ENCODE data around the gene SRGAP3. TPM values are rescaled to one million over a fixed set of nuclear protein-coding genes. Genes with fewer than 3 reads are reported as not detected.
"Not testable (repeated sequence)": the region's sequence is repeated elsewhere in the genome, so short reads cannot be mapped to it uniquely, and the experiment has no call there.

The SRGAP3 gene
- total RNA-seq, 1 donor from 2014 or later: 10.3 TPM

- no peak for TF ChIP-seq CTCF (IDR thresholded peaks at IDR 0.05; ENCODE audit: borderline replicate concordance)
- no peak for DNase-seq
- no peak overlapping the region for H3K27ac ChIP-seq (replicated peaks)
Measured at GRCh38 chr3:9088441-9089353, 160.7 kb downstream of the SRGAP3 start.

GRCh38 chr3:9087831-9088413 is 161.5 kb downstream of the SRGAP3 start:
- Histone ChIP-seq H3K9me3 (replicated peaks) (no peaks in the 10 kb centered on the region), H3K27me3 (ENCODE audit: low read depth) (no peaks in the 10 kb centered on the region), H3K4me1 (peaks cover 16% of the 10 kb centered on the region), H3K27ac (replicated peaks) (no peak overlapping the region), H3K4me3 (no peak overlapping the region), H3K36me3 (no peaks in the 10 kb centered on the region)
- no peak for DNase-seq
- intact Hi-C loops (cut with micrococcal nuclease): no loop called here
- no peak for TF ChIP-seq CTCF (IDR thresholded peaks at IDR 0.05; ENCODE audit: borderline replicate concordance)

More at GRCh38 chr3:9088441-9089353, 160.7 kb downstream of the SRGAP3 start:
- intact Hi-C loops (cut with micrococcal nuclease): no loop called here
- no peaks in the 10 kb centered on the region for H3K27me3 ChIP-seq (ENCODE audit: low read depth)
- no peaks in the 10 kb centered on the region for H3K9me3 ChIP-seq (replicated peaks)
- H3K4me1 ChIP-seq: peaks cover 16% of the 10 kb centered on the region
- no peak overlapping the region for H3K4me3 ChIP-seq
- no peaks in the 10 kb centered on the region for H3K36me3 ChIP-seq

- peaks cover 16% of the 10 kb centered on the region for H3K4me1 ChIP-seq
- intact Hi-C loops (cut with micrococcal nuclease); DNase-seq; H3K36me3 ChIP-seq; H3K9me3 ChIP-seq (replicated peaks); H3K27ac ChIP-seq (replicated peaks); H3K4me3 ChIP-seq; H3K27me3 ChIP-seq (ENCODE audit: low read depth): not testable (repeated sequence)
Measured at GRCh38 chr3:9085428-9085827, 164.0 kb downstream of the SRGAP3 start.

- Histone ChIP-seq H3K4me1 (no peaks in the 10 kb centered on the region), H3K36me3 (no peaks in the 10 kb centered on the region), H3K27me3 (ENCODE audit: low read depth) (no peaks in the 10 kb centered on the region), H3K27ac (replicated peaks) (no peak overlapping the region), H3K4me3 (no peak overlapping the region), H3K9me3 (replicated peaks) (no peaks in the 10 kb centered on the region)
- DNase-seq: no peak
- intact Hi-C loops (cut with micrococcal nuclease): no loop called here
- TF ChIP-seq CTCF (IDR thresholded peaks at IDR 0.05; ENCODE audit: borderline replicate concordance): no peak
Measured at GRCh38 chr3:9081184-9081818, 168.1 kb downstream of the SRGAP3 start.

GRCh38 chr3:9080163-9080562 is 169.3 kb downstream of the SRGAP3 start:
- Histone ChIP-seq H3K36me3 (no peaks in the 10 kb centered on the region), H3K4me1 (no peaks in the 10 kb centered on the region), H3K27me3 (ENCODE audit: low read depth) (no peaks in the 10 kb centered on the region), H3K9me3 (replicated peaks) (no peaks in the 10 kb centered on the region), H3K4me3 (no peak overlapping the region), H3K27ac (replicated peaks) (no peak overlapping the region)
- no peak for DNase-seq
- TF ChIP-seq CTCF (IDR thresholded peaks at IDR 0.05; ENCODE audit: borderline replicate concordance): no peak
- intact Hi-C loops (cut with micrococcal nuclease): no loop called here

All from left ventricle myocardium inferior (tissue), 1 donor.